Measurements from ENCODE around the gene RPS15.

RPS15 gene

GRCh38 chr19:1408300-1409203 lies 29.6 kb upstream of the RPS15 start:
- TF ChIP-seq POLR2AphosphoS5 (IDR thresholded peaks at IDR 0.05; ENCODE audit: borderline replicate concordance, low read depth, low read length) (no peak), FOXP2 (optimal IDR thresholded peaks at IDR 0.05; ENCODE audit: control extremely low read depth, extremely low read length, insufficient read depth) (no peak), EZH2 (IDR thresholded peaks at IDR 0.05) (no peak)
- DNase-seq (ENCODE audit: low read depth, low spot score) = no peak
- peak overlapping the region; percentile 94 for H3K27ac ChIP-seq
- H3K4me3 ChIP-seq = peak overlapping the region; percentile 96
- peak overlapping the region; percentile 99 for H3K9ac ChIP-seq (ENCODE audit: insufficient read length)
- no peaks in the 10 kb centered on the region for H3K9me3 ChIP-seq (ENCODE audit: low read depth, low read length)
- peaks cover 29% of the 10 kb centered on the region for H3K36me3 ChIP-seq (ENCODE audit: insufficient read depth, low read length)

GRCh38 chr19:1409204-1410005 lies 28.8 kb upstream of the RPS15 start:
- TF ChIP-seq EZH2 (IDR thresholded peaks at IDR 0.05) = no peak
- TF ChIP-seq POLR2AphosphoS5 (IDR thresholded peaks at IDR 0.05; ENCODE audit: borderline replicate concordance, low read depth, low read length) = no peak
- TF ChIP-seq FOXP2 (optimal IDR thresholded peaks at IDR 0.05; ENCODE audit: control extremely low read depth, extremely low read length, insufficient read depth) = no peak
- Histone ChIP-seq H3K27ac (peak overlapping the region; percentile 94; the same call in 1 of the 2 replicates), H3K9me3 (ENCODE audit: low read depth, low read length) (no peaks in the 10 kb centered on the region), H3K9ac (ENCODE audit: insufficient read length) (peak overlapping the region; percentile 99), H3K4me3 (peak overlapping the region; percentile 96), H3K36me3 (ENCODE audit: insufficient read depth, low read length) (peaks cover 29% of the 10 kb centered on the region)
- no peak for DNase-seq (ENCODE audit: low read depth, low spot score)

- TF ChIP-seq POLR2AphosphoS5 (IDR thresholded peaks at IDR 0.05; ENCODE audit: borderline replicate concordance, low read depth, low read length) = no peak
- TF ChIP-seq EZH2 (IDR thresholded peaks at IDR 0.05) = no peak
- no peak for TF ChIP-seq FOXP2 (optimal IDR thresholded peaks at IDR 0.05; ENCODE audit: control extremely low read depth, extremely low read length, insufficient read depth)
- H3K27ac ChIP-seq = no peak overlapping the region; the same call in 1 of the 2 replicates
- peak overlapping the region; percentile 99 for H3K9ac ChIP-seq (ENCODE audit: insufficient read length)
- H3K36me3 ChIP-seq (ENCODE audit: insufficient read depth, low read length) = peaks cover 29% of the 10 kb centered on the region
- H3K4me3 ChIP-seq = peak overlapping the region; percentile 96
- DNase-seq (ENCODE audit: low read depth, low spot score) = no peak
- H3K9me3 ChIP-seq (ENCODE audit: low read depth, low read length) = no peaks in the 10 kb centered on the region
These were observed 27.9 kb upstream of the RPS15 start for GRCh38 chr19:1410136-1410786.

GRCh38 chr19:1410789-1411188 lies 27.4 kb upstream of the RPS15 start:
- DNase-seq (ENCODE audit: low read depth, low spot score) = no peak
- H3K4me3 ChIP-seq = no peak overlapping the region

GRCh38 chr19:1411255-1412191 lies 26.7 kb upstream of the RPS15 start:
- Histone ChIP-seq H3K27ac (no peak overlapping the region; the same call in 1 of the 2 replicates), H3K4me3 (no peak overlapping the region)

More at GRCh38 chr19:1410789-1411188, 27.4 kb upstream of the RPS15 start:
- TF ChIP-seq EZH2 (IDR thresholded peaks at IDR 0.05) (no peak), POLR2AphosphoS5 (IDR thresholded peaks at IDR 0.05; ENCODE audit: borderline replicate concordance, low read depth, low read length) (no peak), FOXP2 (optimal IDR thresholded peaks at IDR 0.05; ENCODE audit: control extremely low read depth, extremely low read length, insufficient read depth) (no peak)
- Histone ChIP-seq H3K27ac (no peak overlapping the region; the same call in 1 of the 2 replicates), H3K36me3 (ENCODE audit: insufficient read depth, low read length) (peaks cover 29% of the 10 kb centered on the region), H3K9me3 (ENCODE audit: low read depth, low read length) (no peaks in the 10 kb centered on the region), H3K9ac (ENCODE audit: insufficient read length) (peak overlapping the region; percentile 26)

GRCh38 chr19:1412323-1412923 lies 25.8 kb upstream of the RPS15 start:
- Histone ChIP-seq H3K9ac (ENCODE audit: insufficient read length) (no peak overlapping the region), H3K27ac (no peak overlapping the region; the same call in 1 of the 2 replicates), H3K9me3 (ENCODE audit: low read depth, low read length) (no peaks in the 10 kb centered on the region), H3K4me3 (no peak overlapping the region), H3K36me3 (ENCODE audit: insufficient read depth, low read length) (peaks cover 42% of the 10 kb centered on the region)
- no peak for DNase-seq (ENCODE audit: low read depth, low spot score)
- TF ChIP-seq POLR2AphosphoS5 (IDR thresholded peaks at IDR 0.05; ENCODE audit: borderline replicate concordance, low read depth, low read length) (no peak), FOXP2 (optimal IDR thresholded peaks at IDR 0.05; ENCODE audit: control extremely low read depth, extremely low read length, insufficient read depth) (no peak), EZH2 (IDR thresholded peaks at IDR 0.05) (no peak)

More at GRCh38 chr19:1411255-1412191, 26.7 kb upstream of the RPS15 start:
- Histone ChIP-seq H3K9ac (ENCODE audit: insufficient read length) (peak overlapping the region; percentile 12), H3K36me3 (ENCODE audit: insufficient read depth, low read length) (peaks cover 33% of the 10 kb centered on the region), H3K9me3 (ENCODE audit: low read depth, low read length) (no peaks in the 10 kb centered on the region)
- DNase-seq (ENCODE audit: low read depth, low spot score) = no peak
- TF ChIP-seq EZH2 (IDR thresholded peaks at IDR 0.05) = no peak

Measured in SK-N-MC (cell line).